Stimulated activated CD8-positive, alpha-beta memory T cell treated with anti-CD3 and anti-CD28 coated beads, Interleukin-12 subunit alpha, Interleukin-12 subunit beta, amount 100 ng/mL, for 24 hours (primary cell): ENCODE results near the gene RAPGEF1.
"Not testable (repeated sequence)": the region's sequence is repeated elsewhere in the genome, so short reads cannot be mapped to it uniquely, and the experiment has no call there.

ENCODE experiments used
- DNase-seq: peaks from one replicate; pipeline ENCODE4 v3.0.0-alpha.2; 2020; ENCODE audit errors: extremely low read depth

RAPGEF1 gene

DNA sequence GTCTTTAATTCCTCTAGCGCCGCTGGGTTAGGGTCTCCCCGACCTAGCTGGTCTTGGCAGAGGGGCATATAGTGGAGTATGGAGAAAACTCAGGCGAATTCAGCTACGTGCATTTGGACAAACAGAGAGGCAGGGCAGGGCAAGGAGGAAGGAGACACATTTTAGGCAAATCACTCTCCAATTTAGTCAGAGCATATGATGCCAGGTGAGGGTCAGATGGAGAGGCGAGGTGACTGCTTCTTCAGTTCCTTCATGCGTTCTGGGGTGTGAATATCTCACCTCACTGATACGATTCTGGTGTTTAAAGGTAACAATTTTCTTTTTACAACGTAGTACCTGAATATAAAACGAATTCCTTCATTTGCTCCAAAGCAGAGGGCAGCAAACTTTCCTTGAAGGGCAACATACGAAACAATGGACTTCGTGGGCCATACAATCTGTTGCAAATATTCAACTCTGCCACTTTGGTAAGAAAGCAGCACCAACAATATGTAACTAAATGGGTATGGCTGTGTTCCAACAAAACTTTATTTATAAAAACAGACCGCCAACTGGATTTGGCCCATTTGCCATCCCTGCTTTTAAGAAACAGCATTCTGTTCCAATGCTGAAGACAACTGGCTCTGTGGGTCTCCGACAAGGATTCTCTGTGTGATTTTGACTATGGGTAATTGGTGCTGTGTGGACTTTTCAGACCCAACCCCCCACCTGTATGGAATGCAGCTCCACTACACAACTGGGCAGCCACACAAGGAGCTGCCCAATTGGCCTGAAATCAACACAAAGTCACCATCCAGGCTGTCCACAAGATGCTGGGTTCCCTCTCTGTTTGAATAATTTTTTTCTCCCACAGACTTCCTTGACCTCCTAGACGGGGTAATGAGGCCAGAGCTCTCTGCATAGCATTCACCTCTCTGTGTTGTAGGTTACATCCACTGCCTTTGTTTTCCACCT, 53.8 kb downstream of the RAPGEF1 start:
- DNase-seq = no peak

DNA sequence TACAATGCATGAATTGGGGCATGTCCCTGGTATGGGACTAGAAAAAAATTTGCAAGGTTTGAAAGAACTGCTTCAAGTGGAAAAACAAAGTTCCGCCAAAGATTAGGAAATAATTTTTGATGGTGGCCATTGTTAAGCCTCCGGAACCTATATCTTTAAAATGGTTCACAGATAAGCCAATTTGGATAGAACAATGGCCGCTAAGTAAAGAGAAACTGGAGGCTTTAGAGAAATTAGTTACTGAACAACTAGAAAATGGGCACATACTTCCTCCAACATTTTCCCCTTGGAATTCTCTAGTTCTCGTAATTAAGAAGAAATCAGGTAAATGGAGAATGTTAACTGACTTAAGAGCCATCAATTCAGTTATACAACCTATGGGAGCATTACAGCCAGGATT, 56.8 kb downstream of the RAPGEF1 start:
- DNase-seq = not testable (repeated sequence)

DNA sequence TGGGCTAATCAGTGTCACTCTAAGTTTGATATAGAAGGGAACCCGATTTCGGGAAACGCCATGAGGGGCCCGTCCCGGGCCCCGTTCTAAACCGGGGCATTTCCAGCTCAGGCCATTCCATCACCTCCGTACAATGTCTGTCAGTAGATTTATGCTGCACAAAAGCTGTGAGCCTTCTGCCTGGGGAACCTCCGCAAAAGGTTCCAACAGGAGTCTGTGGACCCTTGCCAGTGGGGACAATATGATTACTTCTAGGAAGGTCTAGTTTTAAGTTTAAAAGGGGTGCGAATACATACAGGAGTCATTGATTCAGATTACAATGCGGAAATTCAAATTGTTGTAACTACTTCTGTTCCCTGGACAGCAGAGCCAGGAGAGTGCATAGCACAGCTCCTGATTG, 57.6 kb downstream of the RAPGEF1 start:
- no peak for DNase-seq

DNA sequence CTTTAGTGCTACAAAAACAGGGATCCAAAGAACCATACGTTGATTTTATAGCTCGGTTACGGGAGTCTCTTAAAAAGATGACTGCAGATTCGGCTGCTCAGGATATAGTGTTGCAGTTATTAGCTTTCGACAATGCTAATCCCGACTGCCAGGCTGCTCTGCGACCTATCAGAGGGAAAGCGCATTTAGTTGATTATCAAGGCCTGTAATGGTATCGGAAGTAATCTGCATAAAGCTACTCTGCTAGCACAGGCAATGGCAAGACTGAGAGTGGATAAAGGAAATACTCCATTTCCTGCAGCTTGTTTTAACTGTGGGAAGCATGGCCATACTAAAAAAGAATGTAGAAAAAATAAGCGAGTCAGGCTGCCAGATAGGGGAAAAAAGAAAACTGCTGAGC, 58.0 kb downstream of the RAPGEF1 start:
- DNase-seq = not testable (repeated sequence)

DNA sequence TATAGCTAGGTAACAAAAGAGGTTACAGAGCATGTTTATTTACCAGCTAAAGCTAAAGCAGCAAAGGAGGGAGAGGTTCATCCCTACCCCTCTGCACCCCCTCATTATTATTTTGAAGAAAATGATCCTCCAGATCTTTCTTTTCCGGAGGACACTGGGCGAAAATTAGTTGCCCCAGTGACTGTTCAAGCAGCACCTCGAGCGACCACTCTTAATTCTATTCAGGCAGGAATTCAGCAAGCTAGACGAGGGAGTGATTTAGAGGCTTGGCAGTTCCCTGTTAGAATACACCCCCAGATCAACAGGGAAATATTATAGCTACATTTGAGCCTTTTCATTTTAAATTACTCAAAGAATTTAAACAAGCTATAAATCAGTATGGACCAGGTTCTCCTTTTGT, 58.8 kb downstream of the RAPGEF1 start:
- not testable (repeated sequence) for DNase-seq

DNA sequence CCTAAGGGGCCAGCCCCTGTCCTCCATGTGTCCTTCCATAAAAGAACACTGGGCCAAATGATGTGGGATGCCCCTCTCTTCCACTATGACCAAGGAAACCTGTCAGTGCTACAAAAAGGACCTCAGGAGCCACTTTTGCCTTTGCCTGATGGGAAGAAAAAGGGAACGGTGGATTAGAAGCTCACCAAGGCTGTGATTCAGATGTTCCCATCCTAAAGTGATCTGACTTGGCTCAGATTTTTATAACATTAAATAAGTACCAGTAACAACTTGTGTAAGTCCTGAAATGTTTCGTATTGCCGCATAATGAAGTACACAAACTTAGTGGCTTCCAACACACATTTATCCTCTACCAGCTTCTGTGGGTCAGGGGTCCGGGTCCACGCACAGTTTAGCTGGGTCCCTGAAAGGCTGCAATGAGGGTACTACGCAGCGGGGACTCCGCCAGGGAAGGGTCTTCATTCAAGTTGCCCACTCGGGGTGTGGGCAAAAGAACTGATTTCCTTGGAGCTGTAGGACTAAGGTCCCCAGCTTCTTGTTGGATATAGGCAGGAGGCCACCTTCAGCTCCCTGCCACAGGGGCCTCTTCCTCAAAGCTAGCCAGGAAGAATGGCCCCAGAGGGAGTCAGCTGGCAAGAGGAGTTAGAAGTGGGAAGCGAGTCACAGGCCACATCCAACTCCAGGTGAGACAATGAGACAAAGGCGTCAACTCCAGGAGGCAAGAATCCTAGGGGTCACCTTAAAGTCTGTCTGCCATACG, 60.4 kb downstream of the RAPGEF1 start:
- no peak for DNase-seq

DNA sequence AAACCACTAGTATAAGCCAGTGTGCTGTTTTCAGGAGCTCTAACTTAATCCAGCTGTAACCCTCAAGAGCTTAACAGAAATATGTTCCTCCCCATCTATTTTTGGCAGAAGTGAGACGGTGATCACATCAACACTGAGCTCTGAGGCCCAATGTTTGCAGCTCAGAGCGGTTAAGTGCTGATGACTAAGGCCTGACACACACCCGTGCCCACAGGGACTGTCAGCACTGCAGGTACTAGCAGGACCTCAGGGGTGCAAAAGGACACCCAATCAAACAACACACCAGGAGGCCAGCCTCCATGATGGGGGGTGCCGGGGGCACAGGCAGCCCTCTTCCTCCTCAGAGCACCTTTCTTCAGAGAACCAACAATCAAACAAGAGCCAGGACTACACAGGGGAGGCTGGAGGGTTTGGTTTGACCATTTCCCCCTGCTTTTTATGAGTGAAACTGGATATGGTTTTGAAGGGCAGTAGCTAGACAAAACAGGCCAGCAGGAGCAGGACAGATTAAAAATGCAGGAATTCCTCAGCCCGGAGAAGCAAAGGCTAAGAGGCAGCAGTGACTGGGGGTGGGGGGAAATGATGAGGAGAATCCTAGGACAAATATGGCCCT, 61.3 kb downstream of the RAPGEF1 start:
- DNase-seq = peak; percentile 65

DNA sequence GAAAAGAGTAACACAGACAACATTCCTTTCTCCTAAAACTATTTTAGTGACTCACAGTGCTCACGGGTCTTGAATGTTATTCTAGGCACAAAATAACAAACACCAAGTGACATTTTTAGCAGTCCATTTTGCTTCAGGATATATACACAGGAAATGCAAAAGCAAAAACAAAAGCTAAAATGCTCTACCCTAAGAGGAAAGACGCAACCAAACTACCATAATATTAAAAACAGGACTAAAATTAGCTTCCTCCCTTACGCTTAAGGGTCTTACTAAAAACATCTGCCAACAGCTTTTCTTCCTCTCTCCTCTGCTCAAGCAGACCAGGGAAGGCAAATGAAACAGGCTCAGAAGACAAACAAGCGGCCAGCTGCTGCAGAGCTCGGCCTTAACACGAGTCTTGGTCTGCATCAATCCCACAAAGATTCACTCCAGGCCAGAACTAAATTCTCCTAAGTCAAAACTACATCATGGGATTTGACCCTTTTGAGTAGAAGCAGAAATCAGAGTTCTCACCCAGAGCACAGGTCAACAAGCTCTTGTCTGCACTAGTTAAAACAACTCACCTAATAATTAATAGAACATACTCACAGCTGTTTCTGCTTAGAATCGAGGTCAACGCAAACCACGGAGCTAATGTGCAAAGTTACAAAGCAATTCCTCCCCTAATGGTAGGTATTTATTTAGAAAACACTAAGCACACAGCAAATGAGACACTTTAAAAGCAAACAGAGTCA, 62.3 kb downstream of the RAPGEF1 start:
- no peak for DNase-seq

DNA sequence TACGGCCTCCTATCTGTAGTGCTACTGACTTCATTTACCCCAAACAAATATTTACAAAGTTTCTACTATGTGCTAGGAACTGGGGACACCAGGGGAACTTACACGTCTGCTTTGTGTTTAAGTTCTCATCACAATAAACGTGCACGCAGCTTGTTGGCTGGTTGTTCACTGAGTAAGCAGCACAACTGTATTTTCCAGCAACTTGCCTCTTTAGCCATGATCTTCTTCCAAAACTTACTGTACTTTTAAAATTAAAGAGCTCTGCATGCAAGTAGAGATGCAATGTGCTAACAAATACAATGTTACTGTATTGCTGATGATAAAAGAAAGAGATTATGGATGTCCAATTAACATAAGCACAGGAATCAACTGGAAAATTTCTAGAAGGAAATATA, 62.8 kb downstream of the RAPGEF1 start:
- DNase-seq = no peak

DNA sequence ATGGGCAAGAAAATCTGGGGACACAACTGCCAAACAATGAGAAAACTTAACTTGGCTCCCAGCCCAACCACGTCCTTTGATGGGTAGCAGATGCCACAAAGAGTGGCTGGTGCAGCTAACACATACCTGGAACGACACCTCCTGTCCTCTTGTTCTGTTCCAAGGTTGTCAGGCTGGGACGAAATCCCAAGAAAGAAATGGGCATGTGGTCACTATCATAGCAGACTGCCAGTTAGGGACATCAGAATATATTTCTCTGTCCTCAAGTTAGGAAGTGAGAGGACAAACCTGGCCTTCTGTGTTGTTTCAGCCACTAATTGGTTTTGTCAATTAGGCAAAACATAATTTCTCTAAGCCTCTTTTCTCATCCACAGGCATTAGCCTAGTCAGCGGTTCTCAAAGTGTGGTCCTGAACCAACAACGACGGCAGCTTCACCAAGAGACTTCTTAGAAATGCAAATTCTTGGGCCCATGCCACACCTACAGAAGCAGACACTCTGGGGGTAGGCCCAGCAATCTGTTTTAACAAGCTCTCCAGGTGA, 63.4 kb downstream of the RAPGEF1 start:
- DNase-seq = no peak

DNA sequence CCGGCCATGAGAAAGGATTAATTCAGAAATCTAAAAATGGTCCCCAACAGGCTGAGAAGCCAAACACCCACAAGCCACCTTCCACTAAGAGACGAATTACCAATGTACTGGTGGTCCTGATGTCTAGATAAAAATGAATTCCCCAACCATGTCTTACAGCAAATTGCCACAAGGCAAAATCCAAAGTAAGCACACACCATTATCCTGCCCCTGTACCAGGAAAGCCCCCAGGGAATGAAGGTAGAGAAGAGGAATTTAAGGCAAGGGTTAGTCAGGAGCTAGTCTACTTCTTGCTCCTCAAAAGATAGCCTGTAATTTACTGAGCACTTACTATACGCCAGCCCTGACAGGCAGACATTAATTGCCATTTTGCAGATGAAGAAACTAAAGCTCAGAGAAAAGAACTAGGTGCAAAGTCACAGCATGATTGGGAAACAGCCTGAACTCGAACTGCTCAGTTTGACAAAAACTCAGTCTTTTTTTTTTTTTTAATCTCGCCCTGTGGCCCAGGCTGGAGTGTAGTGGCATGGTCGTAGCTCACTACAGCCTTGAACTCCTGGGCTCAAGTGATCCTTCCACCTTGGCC, 64.3 kb downstream of the RAPGEF1 start:
- no peak for DNase-seq

DNA sequence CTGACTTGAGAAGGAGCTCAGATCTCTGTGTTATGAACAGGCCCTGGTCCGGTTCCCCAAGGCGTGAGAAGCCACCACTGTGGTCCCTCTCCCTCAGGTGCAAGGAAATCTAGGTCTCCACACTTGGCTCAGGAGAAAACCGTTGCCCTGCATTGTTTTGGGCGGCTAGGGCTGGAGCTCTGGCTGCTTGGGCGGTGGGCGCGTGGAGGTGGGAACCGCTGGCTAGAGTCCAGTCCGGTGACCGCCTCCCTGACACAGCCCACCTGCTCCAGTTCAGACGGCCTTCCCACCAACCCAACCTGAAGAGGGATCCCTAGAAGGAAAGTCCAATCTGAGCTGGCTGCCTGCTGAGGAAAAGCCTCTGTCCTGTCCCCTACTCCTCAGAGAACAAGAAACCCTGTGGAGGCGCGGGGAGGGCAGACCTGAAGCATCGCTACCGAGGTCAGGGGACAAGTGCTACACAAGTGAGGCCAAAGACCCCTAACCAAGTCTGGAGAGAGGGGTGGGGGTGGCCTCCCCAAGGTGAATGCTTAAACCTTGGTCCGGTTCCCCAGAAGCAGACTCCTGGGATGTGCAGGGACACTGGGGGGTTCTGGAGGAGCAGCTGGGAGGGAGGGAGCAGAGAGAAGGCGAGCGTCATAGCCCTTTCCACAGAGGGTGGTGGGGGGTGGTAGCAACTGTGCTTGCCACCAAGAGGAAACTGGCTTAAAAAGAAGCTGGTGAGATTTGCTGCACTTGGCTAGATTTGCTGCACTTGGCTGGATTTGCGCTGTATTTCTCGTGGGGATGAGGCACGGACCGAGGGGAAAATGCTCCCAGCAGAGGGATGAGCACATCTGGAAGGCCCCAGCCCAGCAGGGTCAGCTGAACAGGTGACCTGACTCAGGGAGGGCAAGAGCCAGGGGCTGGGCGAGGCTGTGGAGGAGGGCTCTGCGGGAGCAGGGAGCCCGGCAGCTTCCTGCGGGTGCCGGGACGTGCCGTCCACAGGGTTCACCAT, 65.2 kb downstream of the RAPGEF1 start:
- DNase-seq = no peak

DNA sequence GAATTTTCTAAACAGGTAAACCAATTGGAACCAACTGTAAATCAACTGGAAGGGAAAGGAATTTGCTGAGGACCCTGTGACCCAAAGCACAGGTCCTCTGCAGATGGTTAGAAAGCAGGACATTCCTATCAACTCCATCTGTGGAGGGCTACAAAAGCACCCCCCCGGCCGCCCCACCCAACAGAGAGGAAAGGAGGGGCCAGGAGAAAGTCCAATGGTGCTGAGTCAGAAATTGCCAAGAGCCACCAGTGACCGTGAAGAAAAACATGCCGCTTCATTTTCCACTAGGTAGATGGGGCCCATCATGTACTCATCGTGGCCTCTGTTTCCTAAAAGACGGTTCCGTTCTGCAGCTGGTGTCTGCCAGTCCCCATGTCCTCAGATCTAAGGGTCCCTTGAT, 66.3 kb downstream of the RAPGEF1 start:
- DNase-seq = no peak

DNA sequence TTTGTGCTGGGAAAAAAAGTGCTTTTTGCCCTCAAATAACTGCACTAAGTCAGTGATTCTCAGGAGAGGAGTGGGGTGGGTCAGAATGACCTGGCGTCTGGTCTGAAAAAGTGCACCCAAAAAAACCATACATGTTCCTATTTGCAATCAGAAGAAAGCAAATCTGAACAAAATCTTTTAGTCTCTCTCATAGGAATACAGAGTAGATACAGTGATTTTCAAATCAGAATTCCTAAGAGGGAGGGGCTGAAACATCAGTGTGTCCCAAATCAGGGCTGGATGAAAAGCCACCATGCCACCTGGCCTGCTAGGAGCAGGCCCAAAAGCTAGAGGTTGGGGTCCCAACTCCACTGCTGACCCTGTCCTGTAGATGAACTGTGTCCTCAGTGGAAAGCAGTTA, 66.8 kb downstream of the RAPGEF1 start:
- DNase-seq = no peak

DNA sequence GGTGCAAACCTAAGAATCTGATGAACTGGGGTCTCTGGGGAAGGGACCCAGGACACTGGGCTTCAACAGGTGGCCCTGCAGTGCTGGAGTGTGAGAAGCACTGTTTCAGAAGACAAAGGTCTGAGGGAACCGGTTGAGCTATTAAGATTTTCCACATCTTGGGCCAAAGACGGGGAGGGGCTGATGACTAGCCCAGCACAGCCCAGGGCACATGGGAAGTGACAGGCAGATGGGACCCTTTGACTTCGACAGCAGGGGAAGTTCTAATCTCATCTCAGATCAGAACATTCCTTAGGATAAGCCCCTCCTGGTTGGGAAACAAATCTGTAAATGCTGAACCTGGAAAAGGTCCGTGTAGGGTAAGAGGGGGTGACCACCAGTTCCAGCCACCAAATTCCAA, 67.4 kb downstream of the RAPGEF1 start:
- DNase-seq = no peak

DNA sequence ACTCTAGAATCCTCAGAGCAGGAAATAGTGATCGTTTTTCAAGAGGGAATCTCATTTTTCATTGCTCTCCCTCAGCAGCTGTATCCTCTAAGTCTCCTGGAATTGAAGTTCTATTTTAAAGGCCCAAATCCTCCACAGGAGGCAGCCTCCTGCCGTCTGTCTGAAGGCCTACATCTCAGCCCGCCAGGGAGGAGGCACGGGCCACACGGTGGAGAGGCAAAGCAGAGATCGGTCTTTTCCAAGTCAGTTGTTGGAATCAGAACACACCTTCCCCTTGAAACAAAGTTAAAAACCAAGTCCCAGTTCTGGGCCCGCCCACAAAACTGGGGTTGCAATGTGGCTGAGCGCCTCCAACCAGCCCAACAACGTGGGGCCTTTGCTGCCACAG, 68.7 kb downstream of the RAPGEF1 start:
- DNase-seq = no peak

DNA sequence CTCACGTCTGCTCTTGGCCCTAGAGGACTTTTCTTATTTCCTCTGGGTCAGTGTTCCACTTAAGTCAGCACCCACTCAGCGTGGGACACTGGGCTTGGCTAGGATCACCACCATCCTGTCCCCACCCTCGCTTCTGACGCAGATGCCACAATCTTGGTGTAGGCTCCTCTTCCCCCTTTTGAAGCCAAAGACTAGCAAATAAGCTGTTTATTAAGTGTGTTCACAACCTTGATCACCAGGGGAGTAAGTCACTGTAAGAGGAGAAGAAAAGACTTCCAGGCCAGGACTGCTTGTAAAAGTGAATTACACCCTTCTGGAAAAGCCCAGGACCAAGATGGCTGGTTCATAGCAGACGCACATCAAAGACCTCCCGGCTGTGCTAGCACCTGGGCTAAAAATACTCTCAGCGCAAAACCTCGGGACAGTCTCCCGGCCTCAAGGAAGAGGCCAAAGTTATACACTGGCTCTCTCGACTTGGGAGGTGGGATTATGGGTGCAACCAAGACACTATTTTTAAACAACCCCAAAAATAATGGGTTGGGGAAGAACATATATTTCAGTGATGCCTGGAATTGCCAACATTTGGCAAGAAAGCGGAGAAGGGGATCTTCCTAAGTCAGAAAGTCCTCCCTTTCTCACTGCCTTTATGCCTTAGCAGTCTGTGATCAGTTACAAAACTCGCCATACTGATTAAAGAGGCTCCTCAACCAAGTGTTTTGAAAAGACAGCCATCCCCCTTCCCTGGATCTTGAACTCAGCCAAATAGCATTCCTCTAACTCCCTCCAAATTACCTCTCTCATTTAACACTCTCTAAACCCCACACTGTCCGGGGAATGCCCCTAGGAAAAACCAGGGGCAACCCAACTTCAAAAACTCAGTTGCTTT, 69.4 kb downstream of the RAPGEF1 start:
- no peak for DNase-seq

DNA sequence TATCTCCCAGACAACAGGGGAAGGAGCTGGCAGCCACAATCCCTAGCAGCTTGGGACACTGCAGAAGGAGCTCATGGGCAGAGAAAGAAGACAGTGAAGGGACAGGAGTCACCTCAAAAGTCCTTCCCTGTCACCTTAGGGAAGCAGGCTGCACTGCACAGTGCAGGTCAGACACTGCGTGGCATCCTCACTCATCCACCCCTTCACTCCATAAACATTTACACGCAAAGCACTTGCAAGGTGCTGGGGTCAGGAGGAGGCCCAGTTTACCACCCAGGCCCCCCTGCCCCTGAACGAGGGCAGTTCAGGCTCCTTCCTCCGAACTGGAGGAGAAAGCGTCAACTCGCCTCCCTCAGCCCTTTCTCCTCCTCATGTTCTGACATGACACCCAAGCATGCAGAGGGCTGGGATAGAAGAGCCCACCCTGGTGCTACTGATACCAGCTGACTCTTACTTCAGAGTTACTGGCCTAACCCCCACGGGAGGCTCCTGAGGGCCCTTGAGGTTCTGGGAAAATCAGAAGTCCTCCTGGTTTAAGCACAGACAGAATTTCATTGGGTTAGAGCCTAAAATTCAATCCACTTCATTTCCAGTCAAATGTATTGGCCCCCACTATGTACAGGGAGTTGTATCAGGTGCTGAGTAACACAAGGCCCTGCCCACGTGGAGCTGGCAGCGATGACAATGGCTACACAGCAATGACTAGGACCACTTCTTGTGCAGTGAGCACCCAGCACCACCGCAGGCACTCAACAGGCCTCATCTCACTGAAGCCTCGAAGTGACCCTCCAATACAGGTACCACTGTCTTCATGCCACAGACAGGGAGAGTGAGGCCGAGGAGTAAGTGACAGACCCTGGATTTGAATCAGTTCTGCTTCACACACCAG, 70.4 kb downstream of the RAPGEF1 start:
- DNase-seq = no peak
